GM18498 (cell line): Measurements from ENCODE around the gene C2.
"Not testable (repeated sequence)": the region's sequence is repeated elsewhere in the genome, so short reads cannot be mapped to it uniquely, and the experiment has no call there.

Source experiments
- ATAC-seq: cut with Tn5 transposase; IDR thresholded peaks from one replicate; pipeline ENCODE4 v1.9.1; 2021; ENCODE audit warnings: mild to moderate bottlenecking, moderate library complexity; ENCODE audit not compliant: unreplicated experiment

Gene C2

DNA sequence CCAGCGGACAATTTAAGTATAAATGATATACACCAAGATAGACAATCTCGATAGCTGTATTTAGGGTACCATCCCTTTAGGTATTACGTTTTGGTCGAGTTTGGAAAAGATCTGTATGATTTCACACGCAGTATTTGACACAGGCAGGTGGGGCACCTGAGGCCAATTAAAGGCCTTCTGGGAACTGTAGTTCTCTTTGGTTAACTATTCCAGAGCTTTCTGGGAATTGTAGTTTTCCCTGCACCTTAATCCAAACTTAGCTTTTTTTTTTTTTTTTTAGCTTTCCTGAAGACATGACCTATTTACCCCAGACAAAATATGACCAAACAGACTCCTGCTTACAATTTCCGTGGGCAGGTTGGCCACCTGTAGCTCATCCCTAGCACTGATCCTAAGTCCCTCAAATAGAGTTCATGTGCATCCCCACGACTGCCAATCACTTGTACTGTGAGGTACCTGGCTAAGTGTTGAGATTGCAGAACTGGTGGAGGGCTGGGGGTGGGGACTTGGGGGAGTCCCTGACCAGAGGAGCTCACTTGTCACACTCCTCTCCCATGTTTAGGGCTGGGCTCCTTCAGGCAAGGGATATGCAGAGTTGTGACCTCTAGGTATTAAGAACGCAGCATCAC is 29.0 kb upstream of the C2 start:
- peak; percentile 19 for ATAC-seq

DNA sequence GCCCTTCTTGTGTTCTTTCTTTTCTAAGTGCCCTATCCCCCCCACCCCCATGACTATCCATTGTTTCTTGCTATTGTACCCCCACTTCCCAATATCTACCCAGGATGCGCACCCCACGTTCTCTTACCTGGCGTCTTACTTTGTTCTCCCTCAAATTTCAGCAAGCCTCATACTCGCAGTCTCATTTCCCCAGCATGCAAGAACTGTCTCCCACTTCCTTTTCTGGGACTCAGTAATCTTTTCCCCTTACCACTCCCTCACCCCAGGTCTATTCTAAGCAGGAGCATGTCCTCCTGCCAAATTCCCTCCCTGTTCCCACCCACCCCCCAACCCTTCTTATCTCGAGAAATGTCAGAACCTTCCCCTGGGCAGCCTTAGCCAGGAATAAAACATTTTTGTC is 28.3 kb upstream of the C2 start:
- ATAC-seq: no peak

DNA sequence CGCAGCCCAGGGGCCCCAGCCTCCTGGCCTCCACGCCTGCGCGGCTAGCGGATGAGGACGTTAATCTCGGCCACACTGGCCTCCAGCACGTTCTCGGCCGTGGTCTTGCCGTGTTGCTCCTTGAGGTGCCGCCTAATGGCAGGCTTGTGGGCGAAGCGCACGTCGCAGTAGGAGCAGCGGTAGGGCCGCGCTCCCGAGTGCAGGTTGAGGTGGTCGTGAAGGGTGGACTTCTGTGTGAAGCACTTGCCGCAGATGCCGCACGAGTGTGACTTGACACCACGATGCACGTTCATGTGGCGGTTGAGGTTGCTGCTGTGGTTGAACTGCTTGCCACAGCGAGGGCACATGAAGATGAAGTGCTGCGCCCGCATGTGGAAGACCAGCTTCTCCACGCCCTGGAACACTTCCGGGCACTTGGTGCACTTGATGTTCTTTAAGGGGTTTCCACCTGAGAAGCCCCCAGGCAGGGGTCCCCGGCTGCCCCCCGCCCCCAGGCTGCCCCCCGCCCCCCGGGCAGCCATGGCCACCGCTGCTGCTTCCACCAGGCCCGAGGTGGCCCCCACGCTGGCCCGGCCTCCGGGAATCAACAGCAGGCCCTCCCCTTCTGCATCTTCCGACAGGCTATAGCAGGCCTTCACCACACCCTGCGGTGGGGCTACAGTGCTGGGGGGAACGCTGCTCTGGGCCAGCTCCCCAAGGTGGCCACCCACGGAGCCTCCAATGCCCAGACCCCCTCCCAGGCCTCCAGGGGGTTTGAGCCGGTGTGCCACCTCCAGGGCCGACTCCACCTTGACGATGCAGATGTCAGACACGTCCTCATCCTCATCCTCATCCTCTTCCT is 27.4 kb upstream of the C2 start:
- ATAC-seq: no peak

DNA sequence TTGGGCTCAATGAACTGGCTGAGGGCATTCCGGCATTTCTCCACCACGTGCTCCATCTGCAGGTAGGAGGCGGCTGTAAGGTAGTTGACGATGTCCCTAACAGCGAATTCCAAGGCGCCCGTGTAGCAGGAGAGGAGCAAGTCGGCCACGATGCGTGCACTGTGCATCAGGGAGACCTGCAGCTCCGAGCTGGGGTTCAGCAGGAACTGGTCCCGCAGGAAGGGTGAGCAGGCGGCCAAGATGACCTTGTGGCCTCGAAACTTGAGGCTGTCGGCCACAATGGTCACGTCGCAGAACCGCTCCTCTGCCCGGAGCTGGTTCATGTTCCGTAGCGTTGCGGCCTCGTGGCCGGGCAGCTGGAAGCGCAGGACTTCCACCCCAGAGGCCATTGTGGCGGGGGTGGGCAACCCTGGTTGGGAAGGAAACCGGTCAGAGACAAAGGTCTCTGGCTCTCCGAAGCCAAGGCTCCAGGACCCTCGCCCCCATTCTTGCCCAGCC is 26.6 kb upstream of the C2 start:
- ATAC-seq: no peak

DNA sequence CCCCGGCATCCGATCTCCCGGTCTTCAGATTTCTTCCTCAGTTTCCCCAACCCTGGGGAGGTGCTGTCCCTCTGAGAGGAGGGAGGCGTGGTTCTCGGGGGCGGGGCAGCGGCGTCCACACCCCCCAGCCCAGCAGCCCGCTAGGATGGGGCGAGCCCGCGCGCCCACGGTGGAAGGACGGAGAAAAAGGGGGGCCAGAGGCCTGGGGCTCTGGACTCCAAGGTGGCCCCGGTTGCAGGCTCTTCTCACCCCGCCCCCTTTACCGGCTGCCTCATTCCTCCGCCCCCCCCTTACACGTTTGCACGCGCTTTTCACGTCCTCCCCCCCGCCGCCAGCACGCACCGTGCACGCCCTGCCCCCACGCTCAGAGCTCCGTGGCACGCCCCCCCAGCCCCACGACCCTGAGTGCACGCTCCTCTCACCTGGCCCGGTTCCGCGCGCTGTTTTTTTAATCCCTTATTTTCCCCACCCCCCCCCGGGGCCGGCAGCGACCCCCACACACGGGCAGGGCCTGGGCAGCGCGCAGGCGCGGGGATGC is 26.0 kb upstream of the C2 start:
- no peak for ATAC-seq

DNA sequence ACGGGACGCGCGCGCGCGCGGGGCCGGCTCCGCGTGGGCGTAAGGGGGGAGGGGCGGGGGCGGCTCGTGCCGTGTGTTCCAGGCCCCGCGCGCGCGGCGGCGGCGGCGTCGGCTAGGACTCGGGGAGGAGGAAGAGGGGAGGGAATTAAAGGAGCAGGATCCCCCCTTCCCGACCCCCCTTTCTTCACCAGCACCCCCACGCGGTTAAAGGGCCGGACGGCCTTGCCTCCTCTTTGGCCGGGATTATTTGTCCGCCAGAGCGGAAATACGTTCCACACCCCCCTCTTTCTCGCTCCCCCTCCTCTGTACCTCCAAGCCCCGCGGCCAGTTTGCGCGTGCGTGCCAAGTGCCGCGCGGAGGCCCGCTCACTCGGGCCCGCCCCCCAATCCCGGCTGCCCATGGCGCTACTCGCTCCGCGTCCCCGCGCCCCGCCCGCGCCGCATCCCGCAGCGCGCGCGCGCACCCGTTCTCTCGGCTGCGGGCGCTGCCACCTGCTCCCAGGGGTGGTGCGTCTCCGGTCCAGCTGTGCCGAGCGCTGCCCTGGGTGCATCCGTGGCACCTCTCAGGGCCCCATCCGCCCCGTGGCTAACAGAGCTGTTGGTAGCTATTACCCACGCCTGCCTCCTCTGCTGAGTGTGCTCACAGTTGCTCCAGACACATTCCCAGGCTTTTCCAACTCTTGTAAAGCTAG is 25.4 kb upstream of the C2 start, which contains the start of gene ZBTB12:
Gene ZBTB12 (minus strand): TSS at position 134 of the 691 bp plus-strand sequence. CDS start 781 bp downstream, outside the sequence.
- peak; percentile 65 for ATAC-seq

DNA sequence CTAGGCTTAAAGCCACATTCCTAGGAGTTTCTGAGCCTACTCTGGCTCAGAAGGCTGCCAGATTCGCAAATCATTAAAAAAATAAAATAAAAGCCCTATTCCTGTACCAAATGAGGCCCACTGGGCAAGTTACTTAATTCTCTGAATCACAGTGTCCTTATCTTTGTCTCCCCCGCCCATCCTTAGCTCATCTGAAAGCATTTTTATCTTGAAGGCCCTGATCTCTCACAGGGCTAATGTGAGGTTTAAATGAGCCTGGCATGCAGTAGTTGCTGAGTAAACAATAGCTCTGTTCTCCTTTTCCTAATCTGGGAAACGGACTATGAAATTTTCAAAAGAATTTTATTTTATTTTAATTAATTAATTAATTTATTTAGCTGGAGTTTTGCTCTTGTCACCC is 23.6 kb upstream of the C2 start:
- no peak for ATAC-seq

DNA sequence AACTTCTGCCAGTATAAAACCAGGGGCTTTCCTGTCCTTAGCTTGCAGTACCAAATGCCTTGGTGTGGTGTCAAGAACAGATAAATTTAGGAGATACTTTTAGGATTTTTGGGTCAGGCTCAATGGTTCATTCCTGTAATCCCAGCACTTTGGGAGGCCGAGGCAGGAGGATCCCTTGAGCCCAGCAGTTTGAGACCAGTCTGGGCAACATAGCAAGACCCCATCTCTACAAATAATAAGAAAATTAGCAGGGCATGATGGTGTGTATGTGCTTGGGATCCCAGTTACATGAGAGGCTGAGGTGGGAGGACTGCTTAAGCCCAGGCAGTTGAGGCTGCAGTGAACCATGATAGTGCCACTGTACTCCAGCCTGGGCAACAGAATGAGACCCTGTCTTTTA is 22.5 kb upstream of the C2 start:
- ATAC-seq: no peak

DNA sequence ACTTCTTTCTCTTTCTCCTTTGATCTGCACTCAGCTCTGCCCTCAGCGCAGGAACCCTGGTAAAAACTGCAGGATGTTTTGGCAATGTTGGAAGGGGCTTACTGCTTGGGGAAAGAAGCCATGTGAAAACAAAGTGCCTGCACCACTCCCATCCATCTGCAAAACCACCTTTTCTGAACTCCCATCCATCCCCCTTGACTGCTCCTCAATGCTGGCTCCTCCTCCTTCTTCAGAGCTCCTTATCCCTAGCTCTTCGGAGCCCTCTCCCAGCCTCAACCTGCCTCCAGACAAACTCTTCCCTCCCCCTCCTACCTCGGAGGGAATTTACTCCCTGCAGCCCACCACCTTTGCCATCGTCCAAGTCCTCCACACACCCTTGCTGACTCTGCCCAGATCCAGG is 21.4 kb upstream of the C2 start:
- no peak for ATAC-seq

DNA sequence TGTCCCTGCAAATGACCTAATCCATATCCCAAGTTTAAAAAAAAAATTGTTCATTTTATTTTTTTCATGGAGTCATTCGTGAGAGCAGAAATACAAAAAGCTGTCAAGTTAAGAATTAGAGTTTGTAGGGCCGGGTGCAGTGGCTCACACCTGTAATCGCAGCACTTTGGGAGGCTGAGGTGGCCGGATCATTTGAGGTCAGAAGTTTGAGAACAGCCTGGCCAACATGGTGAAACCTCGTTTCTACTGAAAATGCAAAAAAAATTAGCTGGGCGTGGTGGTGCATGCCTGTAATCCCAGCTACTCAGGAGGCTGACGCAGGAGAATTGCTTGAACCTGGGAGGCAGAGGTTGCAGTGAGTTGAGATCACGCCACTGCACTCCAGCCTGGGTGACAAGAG is 20.8 kb upstream of the C2 start:
- ATAC-seq: not testable (repeated sequence)

DNA sequence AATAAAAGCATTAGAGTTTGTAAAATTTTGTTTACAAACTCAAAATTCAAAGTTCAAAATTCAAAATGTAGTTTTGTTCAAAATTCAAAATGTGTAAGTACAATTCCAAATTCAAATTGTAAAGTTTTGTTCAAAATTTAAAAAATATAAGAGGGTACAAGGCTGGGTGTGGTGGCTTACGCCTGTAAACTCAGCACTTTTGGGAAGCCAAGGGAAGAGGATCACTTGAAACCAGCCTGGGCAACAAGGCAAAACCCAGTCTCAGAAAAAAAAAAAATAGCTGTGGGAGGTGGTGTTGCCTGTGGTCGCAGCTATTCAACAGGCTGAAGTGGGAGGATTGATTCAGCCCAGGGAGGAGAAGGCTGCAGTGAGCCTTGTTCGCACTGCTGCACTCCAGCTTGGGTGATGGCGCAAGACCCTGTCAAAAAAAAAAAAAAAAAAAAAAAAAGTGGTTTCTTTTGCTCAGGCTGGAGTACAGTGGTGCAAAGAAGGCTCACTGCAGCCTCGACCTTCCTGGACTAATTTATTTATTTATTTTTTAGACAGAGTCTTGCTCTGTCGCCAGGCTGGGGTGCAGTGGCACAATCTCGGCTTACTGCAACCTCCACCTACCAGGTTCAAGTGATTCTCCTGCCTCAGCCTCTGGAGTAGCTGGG is 20.2 kb upstream of the C2 start:
- no peak for ATAC-seq

DNA sequence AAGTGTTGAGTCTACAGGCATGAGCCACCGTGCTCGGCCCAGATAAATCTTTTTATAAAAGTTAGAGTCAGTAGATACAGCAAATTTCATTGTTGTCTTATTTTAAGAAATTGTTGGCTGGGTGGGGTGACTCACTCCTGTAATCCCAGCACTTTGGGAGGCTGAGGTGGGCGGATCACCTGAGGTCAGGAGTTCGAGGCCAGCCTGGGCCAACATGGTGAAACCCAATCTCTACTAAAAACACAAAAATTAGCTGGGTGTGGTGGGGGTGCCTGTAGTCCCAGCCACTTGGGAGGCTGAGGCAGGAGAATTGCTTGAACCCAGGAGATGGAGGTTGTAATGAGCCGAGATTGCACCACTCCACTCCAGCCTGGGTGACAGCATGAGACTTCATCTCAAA is 19.3 kb upstream of the C2 start:
- ATAC-seq: not testable (repeated sequence)

DNA sequence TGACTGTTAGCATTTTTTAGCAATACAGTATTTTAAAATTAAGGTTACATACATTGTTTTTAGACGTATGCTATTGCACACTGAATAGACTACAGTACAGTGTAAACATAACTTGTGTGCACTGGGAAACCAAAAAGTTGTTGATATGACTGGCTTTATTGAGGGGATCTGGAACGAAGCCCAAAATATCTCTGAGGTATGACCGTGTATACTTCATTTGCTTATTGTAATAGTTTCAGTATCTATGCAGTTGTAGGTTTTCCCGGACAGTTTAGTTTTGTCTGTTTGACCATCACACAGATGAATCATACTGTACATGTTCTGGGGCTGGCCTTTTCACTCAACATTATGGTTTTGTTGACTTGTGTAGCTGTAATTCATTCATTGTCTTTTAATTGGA is 18.7 kb upstream of the C2 start:
- peak; percentile 79 for ATAC-seq

DNA sequence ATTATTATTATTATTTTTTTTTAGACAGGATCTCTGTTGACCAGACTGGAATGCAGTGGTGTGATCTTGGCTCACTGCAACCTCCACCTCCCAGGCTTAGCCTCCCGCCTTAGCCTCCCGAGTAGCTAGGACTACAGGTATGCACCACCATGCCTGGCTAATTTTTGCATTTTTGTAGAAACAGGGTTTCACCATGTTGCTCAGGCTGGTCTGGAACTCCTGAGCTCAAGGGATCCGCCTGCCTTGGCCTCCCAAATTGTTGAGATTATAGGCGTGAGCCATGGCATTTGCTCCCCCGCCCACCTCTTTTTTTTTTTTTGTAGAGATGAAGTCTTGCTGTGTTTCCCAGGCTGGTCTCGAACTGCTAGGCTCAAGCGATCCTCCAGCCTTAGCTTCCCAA is 18.2 kb upstream of the C2 start:
- ATAC-seq: not testable (repeated sequence)

DNA sequence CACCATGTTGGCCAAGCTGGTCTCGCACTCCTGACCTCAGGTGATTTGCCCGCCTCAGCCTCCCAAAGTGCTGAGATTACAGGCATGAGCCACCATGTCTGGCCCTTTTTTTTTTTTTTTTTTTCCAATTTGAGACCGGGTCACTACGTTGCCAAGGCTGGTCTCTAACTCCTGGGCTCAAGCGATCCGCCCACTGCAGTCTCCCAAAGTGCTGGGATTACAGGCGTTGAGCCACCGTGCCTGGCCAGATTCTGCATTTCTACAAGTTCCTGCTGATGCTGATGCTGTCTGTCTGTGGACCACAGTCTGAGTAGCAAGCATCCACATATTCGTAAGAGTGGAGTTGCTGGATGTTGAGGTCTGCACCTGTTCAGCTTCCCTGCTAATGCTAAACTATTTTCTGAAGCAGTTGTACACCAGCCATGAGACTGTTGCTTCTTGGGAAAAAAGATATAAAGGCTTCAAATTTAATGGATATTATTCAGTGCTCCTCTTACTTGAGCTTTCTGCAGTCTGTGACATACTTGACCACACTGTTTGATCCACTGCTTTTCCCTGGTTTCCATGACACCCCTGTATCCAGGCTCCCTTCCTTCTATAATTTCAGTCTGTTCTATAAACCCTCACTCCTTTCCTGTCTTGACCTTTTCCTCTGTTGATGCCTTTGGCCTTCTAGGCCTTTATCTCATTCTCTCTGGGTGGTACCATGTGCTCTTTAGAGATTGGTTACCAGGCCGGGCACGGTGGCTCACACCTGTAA is 15.5 kb upstream of the C2 start:
- no peak for ATAC-seq

DNA sequence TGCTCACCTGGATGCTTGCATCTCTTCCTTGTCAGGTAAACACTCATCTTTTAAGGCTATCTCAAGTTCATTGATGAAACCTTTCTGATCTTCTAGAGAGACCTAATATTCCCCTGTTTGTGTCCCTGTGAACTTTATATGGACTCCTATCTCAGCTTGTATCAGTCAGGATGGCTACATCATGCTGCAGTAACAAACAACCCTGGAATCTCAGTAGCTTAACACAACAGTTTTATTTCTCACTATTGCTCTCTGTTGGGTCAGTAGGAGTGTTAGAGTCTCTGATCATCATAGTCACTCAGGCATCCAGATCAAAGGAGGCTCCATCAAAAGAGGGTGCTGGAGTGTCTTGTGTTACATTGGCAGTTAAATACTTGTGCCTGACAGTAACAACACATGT is 12.2 kb upstream of the C2 start:
- no peak for ATAC-seq

DNA sequence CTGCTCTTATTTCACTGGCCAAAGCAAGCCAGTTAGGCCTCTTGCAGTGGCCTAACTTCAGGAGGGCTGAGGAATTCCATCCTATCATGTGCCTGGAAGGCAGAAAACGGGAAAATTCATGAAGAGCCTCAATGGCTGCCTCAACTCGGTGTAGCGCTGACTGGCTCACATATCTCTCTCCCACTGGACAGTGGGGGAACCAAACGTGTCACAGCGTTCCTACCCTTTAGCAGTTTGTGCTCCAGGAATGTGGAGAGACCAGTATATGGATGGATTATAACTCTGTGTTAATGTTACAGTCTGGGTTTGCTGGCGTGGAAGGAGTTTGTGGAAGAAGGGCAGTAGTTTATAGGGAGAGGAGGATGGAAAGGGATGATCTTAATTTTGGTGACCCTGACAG is 11.8 kb upstream of the C2 start:
- ATAC-seq: no peak

DNA sequence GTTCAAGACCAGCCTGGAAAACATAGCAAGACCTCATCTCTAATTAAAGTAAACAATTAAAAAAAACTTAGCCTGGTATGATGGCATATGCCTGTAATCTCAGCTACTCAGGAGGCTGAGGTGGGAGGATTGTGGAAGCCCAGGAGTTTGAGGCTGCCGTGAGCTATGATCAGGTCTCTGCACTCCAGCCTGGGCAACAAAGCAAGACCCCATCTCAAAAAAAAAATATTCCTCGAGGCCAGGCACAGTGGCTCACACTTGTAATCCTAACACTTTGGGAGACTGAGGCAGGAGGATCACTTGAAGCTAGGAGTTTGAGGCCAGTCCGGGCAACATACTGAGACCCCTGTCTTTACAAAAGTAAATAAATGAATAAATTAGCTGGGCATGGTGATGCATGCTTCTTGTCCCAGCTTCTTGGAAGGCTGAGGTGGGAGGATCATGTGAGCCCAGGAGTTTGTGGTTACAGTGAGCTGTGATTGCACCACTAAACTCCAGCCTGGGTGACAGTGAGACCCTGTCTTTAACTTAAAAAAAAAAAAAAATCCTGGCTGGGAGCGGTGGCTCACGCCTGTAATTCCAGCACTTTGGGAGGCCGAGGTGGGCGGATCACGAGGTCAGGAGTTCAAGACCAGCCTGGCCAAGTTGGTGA is 9.3 kb upstream of the C2 start:
- ATAC-seq: no peak

DNA sequence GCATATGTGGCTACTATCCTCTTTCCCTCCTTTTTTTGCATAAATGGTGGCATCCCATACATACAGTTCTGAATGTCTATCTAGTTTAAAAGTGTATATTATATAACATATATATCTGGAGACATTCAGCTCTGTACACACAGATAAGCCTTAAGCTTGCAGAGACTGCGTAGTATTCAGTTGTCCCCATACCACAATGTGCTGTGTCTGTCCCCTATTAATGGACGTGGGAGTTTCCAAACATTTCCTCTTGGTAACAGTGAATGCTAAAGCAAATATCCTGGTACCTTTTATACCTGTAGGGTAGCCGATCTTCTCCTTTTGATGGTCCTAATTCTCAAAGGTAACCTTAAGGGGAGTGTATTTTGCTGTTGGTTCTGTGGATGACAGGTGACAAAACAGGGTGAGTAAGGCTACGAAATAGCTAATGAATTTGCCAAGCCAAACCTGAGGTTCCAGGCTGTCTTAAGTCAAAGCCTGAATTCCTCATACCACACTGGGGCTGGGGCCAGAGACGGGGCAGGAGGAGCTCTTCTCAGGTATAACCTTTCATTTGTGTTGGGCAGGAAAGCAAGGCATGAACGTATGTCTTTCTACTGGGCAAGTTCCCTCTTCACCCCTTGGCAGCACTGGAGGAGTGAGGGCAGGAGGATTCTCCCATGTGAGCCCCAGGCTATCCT is 7.8 kb upstream of the C2 start:
- ATAC-seq: no peak
